Stimulated activated CD4-positive, alpha-beta T cell treated with anti-CD3 and anti-CD28 coated beads, Interleukin-2, amount 100 ng/mL, for 48 hours (primary cell): ENCODE results near the gene SDK1.
"Not testable (repeated sequence)": the region's sequence is repeated elsewhere in the genome, so short reads cannot be mapped to it uniquely, and the experiment has no call there.

Experiments used
- DNase-seq, 2 donors: peaks; one replicate each; pipeline ENCODE4 v3.0.0-alpha.2; 2020

The SDK1 gene

DNA sequence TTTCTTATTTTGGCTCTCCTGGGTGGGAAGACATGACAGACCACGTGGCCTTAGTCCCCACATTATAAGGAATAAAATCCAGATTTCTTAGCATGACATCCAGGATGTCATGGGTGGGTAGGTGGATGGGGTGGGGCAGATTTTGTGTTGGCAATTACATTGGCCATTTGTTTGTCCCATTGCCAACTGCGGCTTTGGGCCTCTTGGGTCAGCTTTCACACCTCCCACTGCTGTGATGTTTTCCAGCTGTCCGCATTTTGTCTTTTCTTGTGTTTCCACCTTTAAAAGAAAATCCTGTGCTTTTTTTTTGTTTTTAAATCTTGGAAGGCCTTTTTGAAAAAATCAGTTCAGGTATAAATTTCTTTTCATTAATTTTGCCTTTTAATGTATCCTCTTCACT lies 237.0 kb downstream of the SDK1 start:
- DNase-seq: no peak

DNA sequence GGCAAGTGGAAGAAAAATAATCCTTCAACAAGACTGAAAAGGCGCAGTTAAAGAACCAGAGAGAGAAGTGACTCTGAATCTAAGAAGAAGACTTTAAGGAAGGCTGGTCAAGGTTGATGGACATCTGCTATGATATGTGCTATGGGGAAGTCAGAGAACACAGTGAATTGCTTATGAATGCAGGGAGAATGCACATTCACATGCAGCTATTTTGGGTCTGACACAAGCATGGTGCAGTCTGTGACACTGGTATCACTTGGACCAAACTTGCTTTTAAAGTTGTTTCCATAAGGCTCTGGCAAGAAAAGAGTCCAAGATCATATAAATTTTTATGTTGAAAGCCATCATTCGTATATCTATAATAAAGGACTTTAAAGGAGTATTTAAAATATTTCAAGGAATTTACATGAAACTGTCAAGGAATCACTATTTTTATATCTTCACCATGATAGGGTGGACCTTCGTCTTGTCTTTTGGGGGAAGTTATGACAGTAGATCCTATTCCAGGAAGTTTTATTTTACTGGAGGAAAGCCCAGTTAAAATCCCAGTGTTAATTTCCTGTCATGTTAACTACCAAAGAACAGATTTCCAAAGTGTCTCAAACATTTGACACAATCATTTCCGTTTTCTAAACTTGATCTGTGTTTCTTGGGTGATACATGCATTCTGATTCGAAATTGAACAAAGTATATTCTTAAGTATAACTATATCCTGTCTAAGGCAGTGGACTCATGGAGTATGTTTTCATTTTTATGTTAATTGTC lies 239.6 kb downstream of the SDK1 start:
- DNase-seq: no peak

DNA sequence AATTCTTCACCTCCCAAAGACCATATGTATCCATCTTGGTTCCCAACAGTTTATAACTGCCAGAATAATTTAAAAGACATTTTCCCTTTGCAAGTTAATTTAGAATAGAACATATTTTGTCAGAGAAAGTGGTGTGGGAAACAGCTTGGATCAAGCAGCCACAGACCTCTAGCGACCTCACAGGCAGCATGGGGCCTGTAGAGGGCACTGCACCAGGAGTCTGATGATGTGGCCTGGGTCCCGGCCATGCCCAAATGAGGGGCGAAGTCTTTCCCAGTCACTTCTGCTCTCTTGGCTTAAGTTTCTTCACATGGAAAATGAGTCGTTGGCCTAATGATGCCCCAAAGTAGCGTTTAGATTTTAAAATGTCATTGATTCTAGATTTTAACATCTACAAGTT lies 243.2 kb downstream of the SDK1 start:
- DNase-seq: no peak

DNA sequence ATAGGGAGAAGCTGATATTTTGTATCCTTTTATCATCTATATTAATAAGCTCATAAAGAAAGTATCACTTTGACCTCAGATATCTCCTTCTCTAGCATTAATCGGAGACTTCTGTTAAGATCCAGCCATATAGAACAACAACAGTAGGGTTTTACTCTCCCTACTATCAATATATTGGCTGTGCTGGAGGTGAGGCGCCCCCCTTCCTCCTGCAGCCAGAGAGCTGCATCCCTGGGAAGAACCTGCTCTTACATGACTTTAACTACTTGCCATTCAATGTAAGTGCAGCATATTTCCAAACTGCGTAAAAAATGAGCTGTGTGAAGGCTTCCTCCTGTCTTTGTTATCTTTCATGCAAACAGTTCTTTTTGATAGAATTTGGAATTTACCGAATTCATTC lies 247.8 kb downstream of the SDK1 start:
- DNase-seq: no peak

DNA sequence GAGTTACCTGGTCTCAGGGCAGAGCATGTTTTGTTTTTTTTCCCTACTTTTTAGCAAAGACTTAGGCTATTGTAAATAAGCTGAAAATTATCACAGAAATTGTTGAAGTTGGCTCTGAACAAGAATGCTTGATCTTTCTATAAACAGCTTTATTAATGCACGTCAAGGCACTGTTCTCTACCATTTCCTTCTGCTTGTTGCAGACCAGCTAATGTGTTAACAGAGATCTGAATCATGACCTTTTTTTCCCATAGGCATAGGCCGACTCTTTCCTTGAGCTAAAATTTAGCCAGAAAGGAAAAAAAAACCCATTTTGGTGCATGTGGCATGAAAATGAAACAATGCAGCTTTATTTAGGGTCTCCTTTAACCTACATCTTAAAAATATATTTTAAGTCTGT lies 248.5 kb downstream of the SDK1 start:
- DNase-seq: no peak

DNA sequence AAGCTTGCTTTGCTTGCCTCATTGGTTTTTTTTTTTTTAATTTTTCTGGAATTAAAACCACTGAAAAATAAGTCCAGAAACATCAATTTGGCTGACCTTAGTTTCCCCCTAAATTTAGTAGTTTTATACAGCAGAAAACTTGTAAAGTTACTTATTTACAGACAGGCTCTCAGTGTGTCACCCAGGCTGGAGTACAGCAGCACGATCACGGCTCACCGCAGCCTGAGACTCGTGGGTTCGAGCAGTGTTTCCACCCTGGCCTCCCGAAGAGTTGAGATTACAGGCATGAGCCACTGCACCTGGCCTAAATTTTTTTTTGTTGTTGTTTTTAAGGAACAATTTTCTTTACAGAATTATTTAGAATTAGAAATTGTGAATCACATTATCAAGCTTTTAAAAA lies 250.5 kb downstream of the SDK1 start:
- DNase-seq: no peak

DNA sequence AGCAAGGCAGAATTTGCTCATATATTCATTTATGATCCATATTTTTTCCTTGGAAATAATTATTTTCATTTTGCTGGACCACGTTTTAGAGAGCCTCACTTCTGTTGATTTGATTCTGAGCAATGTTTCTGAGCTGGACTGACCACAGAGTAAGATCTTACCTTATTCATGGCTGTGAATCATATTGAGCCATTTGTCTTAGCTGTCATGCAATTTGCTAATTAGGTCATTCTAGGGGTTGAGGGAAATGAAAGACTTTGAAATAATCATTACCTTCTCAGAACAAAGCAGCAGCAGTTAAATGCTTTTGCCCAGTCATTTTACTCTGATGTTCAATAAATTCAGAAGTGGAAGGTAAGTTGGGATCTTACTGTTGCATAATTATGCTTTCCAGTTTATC lies 251.4 kb downstream of the SDK1 start:
- DNase-seq: no peak

DNA sequence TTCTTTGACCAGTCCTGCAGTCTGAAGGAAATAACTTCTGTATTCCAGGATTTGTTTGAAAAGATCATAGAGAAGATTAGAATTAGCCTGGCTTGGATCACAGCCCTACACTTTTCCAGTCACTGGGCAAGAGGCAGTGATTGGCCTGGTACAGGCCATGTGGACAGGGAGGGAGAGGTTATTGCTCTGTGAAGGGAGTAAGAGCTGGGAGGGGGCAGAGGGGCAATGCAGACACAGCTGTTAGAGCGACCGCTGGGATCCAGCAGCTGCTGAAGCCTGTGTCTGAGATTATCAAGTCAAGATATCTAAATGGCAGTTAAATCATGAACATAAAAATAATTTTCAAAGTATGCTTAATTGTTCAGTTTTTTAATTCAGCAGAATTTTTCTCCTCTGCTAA lies 257.3 kb downstream of the SDK1 start:
- DNase-seq: no peak

DNA sequence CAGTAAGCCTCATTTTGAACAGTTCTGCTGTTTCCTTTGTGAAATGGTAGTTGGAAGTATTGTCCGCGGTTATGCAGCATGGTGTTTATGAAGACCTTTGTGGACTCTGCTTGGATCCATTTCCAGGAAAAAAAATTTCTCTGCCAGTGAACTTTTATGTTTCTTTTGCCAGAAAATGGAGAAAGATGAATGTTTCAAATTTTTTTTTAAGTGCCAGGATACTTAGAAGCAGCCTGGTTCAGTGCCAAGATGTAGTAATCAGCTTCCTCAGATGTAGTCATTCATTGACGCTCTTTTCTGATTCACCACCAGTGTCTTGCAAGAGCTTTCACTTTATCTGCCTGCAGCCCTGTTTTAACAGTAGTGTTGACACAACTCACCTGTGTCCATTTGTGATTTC lies 258.2 kb downstream of the SDK1 start:
- no peak for DNase-seq

DNA sequence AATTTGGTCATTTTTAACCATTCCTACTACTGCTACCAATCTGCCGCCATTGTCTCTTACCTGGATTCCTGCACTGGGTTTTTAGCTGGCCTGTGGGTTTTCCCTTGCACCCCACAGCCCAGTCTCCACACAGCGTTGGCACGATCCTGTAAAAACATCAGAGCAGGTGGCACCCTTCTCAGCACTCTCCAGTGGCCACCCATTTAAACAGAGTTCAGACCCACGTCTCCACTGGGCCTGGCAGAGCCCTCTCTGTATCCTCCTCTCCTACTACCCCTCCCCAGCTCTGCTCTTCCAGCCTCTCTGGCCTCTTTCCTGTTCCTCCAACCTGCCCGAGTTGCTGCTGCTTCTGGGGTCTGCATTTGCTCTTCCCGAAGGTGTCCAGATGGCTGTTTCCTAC lies 259.4 kb downstream of the SDK1 start:
- no peak for DNase-seq

DNA sequence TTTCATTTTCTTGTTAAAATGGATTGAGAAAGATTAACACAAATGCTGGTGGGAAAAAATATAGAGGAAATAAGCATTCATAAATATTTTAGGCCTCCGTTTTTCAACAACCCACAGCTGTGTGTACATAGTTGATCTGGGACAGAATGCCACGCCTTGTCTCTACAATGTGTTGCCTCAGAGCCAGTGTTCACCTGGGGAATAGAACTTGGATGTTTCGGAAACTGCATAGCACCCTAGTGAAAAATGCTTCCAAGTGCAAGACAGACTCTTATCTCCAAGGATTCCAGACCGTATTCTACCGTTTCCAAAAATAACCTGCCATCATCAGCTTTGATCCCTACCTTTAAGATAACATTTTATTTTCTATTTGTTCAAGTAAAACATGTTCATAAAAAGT lies 260.9 kb downstream of the SDK1 start:
- no peak for DNase-seq

DNA sequence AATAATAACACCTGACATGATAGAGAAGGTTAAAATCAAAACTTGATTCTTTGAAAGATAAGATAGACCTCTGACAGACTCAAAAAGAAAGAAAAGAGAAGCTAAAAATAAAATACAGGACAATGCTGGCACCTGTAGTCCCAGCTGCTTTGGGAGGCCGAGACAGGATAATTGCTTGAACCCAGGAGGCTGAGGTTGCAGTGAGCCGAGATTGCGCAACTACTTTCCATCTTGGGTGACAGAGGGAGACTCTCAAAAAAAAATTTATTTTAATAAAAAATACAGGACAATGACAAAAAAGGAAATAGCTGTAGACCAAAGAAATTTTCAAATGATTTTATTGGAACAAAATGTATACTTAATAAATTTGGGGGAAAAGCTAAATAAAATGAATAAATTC lies 263.2 kb downstream of the SDK1 start:
- DNase-seq: no peak

DNA sequence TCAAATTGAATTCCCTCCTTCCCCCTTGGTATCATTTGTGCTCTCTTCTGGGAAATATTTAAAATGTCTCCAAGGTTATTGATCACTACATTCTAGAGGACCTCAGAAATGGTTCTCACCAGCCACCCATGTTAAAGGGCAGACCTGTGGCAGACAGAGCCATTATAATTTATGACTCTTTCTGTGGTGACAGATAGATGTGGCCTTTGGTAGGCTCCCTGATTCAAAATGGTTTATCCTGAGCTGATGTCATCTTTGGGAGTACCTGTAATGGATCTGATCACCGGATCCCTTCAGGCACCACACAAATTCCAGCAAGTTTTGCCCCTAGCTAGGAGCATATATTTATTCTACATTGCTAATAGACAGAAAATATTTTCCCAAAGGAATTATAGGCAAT lies 267.5 kb downstream of the SDK1 start:
- no peak for DNase-seq

DNA sequence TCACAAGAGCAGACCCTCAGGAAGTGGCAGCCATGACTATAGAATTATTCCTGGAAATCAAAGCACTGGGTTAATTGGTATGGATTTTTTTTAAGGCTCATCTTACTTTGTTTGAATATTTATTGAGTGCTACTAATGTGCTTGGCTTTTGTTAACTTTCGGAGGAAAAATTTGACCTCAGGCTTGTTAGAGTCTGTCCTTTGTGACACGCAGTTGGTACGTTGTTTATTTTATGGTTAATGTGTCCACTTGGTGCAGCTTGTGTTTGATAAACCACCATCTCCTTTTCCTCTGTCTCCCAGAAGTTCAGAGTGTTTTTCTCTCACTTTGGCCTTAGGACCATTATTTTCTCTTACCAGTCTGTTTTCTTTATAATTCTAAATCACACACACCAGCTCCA lies 268.6 kb downstream of the SDK1 start:
- DNase-seq: no peak

DNA sequence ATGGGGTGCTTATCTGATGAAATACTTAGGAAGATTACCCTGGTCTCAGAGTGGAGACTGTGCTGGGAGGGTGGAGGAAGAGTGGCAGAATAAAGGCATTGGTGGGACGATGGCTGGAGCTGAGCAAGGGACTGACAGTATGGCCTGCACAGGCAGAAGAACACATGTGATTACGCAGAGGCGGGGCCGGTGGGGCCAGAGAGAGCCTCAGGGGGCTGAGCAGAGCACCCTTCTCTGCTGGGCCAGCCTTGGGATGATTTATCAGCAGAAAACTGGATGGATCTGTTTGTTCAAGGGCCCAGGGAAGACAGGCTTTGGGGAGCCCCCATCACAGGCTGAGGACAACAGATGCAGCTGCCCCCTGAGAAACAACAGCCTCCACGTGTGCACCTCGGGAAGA lies 272.1 kb downstream of the SDK1 start:
- no peak for DNase-seq

DNA sequence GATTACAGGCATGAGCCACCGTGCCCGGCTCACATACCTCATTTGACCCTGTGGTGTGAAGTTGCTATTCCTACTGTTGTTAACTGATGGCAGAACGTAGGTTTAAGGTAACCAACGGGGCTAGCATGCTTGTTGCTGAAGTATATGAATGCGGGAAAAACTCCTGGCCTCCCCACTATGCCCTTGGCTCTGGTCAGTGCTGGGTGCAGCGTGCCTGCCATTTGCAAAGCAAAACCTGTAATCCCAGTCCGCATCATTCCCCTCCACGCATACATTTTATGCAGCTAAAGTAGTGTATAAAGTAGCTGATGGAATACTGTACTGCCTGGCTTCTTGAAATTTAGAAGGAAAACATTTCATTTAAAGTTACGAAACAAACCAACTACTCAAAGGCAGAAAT lies 273.3 kb downstream of the SDK1 start:
- no peak for DNase-seq

DNA sequence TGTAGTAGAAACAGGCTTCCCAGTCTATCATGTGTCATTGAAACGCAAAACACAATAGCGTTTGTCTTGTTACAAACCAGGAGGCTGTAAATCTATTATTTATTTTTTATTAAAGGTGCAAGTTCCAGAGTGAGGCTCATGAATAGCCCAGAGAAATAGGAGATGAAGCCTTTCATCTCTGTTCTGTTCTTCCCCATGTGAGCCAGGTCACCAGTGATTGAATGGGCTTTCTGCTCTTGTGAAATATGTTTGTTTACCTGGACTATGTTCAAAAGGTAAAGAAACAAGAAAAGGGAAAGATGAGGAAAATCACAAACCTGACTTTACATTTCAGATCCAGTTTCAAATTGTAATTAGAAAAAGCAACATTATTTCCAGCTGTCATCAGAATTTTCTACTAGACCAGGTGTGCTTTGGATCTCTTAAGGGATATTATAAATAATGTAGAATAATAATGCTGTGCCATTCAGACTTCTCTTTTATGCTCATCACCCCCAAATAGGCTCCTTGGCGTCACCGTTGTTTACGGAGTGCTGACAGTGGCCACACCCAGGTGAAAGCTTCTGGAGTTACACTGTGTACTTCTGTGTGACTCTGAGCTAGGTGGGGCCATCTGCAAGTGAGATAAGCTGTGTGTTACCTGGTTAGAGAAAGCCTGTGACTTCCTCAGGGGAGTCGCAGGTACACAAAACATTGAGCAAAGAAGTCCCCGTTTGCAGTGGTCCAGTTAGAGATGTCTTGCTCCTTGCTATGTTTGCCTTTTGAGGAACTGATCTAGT lies 274.9 kb downstream of the SDK1 start:
- no peak for DNase-seq

DNA sequence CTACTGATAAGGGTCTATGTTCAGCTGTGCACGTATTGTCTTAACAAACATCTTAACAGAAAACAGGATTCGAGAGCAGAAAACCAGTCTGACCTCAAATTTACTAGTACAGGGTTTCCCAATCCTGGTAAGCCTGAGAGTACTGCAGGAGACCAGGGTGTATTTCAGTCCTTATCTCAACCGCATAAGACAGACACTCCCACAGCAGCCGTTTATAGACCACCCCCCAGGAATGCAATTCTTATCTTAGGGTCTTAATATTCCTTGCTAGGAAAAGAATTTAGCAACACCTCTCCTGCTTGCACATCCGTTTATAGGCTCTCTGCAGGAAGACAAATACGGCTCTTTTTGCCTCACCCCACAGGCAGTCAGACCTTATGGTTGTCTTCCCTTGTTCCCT lies 277.3 kb downstream of the SDK1 start:
- no peak for DNase-seq

DNA sequence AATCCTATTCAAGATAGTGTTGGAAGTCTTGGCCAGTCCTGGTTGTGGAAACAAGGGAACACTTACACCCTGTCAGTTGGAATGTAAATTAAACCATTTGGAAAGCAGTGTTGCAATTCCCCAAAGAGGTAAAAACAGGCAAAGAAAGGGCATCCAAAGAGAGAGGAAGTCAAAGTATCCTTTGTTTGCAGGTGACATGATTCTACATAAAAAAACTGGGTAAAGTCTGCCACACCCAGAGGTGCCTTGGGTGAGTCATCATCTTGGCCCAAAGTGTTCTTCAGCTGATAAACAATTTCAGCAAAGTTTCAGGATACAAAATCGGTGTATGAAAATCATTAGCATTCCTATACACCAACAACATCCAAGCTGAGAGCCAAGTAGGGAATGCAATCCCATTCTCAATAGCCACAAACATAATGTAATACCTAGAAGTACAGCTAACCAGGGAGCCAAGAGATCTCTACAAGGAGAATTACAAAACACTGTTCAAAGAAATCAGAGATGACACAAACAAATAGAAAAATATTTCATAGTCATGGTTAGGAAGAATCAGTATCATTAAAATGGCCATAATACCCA lies 278.7 kb downstream of the SDK1 start:
- no peak for DNase-seq

DNA sequence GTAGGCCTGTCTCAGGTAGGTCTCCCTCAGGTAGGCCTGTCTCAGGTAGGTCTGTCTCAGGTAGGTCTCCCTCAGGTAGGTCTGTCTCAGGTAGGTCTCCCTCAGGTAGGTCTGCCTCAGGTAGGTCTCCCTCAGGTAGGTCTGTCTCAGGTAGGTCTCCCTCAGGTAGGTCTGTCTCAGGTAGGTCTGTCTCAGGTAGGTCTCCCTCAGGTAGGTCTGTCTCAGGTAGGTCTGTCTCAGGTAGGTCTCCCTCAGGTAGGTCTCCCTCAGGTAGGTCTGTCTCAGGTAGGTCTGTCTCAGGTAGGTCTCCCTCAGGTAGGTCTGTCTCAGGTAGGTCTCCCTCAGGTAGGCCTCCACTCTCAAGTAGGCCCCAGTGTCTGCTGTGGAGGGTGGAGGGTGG lies 281.1 kb downstream of the SDK1 start:
- not testable (repeated sequence) for DNase-seq

DNA sequence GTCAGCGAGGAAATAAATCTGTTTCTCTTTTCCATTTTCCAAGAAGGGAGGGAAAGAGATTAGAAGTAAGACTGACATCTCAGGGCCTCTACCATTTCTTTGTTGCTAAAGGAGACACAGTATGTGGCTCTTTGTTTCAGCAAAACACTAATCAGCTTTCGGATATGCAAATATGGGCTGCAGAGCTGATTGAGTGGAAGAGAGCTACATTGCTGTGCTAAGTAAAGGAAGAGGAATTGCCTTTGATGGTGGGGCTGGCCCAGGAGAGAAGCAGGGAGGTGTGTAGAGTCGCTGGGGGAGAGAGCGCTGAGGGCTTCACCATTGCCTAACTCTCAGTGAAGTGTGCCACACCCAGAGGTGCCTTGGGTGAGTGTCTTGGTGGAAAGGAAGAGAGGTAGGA lies 284.8 kb downstream of the SDK1 start:
- DNase-seq: no peak

DNA sequence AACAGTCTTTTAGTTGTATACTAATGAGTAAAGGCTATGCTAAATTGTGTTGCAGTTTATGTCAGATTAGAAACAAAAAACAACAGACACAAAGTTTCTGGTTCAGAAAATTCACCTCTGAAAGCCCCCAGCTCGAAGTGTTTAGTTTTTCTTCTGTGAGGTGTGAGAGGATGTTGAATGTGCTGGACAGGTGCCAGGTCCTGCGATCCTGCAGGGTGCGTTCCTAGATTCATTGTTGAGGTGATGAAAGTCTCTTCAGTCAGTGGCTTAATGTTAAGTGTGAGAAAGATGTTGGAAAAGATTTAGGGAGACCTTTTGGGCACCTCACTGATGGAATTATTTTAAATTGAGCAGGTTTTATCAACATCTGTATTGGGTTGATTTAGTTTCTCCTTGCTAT lies 287.3 kb downstream of the SDK1 start:
- no peak for DNase-seq

DNA sequence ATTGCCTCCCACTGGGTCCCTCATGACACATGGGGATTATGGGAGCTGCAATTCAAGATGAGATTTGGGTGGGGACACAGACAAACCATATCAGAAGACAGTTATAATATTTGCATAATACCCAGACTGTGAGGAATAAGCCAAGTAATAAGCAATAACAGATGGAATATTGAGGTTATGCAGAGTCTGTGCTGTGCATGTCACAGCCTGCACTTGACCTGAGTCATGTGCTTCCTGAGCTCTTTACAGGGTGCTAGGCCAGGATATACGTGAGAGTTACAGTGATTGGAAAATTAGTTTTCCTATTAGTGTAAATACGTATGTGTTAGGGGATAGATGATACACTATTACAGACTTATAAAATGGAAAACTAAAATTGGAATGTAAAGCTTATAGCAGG lies 288.7 kb downstream of the SDK1 start:
- DNase-seq: no peak

DNA sequence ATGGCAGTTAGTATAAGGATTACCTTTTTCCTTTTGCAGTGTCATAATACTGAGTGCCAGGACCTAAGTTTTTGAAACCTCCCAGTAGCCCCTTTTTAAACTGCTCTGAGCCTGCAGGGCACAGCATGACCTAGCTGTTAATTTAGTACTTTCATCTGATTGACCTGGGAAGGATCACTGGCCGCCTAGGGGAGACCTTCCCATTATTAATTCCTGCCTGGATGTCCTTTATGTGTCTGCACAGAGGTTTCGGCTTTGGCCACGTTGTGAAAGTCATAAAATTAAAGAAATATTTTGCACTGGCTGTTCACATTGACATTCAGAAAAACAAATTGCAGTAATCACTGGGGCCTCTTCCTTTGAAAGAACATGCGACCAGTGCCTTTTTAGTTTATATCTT lies 290.2 kb downstream of the SDK1 start:
- DNase-seq: no peak
